ENCODE results near the gene METTL2B. TPM values are rescaled to one million over a fixed set of nuclear protein-coding genes. Genes with fewer than 3 reads are reported as not detected.
A peak's percentile ranks its signal among the peaks of the same experiment; 100 is the strongest.

METTL2B gene
- total and polyA plus RNA-seq, 9 donors: 9.5 to 31.3 (median 20.3) TPM

DNA sequence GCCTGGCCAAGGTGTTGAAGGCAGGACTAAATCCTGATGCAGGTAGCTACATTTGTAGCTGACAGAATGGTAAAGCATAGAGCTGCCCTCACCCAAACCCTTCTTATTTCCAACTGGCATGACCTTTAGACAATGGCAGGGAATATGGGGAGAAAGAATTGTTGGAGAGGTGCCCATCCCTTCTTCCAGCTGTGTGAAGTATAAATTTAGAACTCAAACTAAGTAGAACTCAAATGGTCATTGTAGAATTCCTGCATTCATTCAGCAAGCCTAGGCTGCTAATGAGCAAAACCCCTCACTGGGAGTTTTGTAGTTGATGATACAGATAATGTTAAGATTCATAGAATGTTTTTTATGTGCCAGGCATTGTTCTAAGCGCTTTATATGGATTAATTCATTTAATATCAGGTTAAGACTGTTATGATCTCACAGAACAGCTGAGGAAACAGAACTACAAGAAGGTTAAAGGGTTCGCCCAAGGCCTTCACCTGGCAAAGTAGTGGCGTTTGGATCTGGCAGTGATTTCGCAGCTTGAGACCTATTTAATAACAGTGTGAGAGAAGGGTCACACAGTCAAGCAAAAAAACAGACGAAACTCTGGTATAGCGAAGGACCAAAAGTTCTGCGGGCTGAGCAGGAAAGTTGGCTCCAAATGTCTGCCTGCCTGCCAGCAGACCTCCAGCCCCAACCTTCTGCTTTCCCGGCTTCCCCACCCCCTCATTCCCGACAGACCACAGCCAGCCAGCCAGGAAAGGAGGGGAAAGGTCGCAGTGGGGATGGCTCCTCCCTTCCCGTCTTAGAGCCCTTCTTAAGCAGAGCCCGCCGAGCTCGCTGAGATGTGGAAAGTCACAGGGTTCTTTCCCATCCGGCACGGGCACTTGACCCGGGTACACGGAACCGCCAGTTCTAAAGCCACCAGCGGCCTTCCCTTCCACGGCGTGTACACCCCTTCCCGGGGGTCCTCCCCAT, 22.4 kb upstream of the METTL2B start:
- peak; percentile 91 to 95 (median 94) for DNase-seq
- no peaks in the 10 kb centered on the region for H3K9me3 ChIP-seq
- no peaks in the 10 kb centered on the region for H3K36me3 ChIP-seq
- H3K4me3 ChIP-seq: peak overlapping the region; percentile 25
- peak; percentile 97 for TF ChIP-seq EP300 (IDR thresholded peaks at IDR 0.05)
- TF ChIP-seq POLR2A (IDR thresholded peaks at IDR 0.05): peak; percentile 55
- TF ChIP-seq, protein P1, sequence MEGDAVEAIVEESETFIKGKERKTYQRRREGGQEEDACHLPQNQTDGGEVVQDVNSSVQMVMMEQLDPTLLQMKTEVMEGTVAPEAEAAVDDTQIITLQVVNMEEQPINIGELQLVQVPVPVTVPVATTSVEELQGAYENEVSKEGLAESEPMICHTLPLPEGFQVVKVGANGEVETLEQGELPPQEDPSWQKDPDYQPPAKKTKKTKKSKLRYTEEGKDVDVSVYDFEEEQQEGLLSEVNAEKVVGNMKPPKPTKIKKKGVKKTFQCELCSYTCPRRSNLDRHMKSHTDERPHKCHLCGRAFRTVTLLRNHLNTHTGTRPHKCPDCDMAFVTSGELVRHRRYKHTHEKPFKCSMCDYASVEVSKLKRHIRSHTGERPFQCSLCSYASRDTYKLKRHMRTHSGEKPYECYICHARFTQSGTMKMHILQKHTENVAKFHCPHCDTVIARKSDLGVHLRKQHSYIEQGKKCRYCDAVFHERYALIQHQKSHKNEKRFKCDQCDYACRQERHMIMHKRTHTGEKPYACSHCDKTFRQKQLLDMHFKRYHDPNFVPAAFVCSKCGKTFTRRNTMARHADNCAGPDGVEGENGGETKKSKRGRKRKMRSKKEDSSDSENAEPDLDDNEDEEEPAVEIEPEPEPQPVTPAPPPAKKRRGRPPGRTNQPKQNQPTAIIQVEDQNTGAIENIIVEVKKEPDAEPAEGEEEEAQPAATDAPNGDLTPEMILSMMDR (IDR thresholded peaks at IDR 0.05): no peak
- H3K4me1 ChIP-seq (ENCODE audit: insufficient read depth): peaks cover 15% of the 10 kb centered on the region
- H3K27me3 ChIP-seq: no peaks in the 10 kb centered on the region
- intact Hi-C loops (cut with DNase I): loop anchor here in 1 of 4 donors (10.0 kb wide), 1 partner anchor 49 kb away; the partner anchor contains the start of gene IMPDH1
- H3K27ac ChIP-seq: peak overlapping the region; percentile 90 to 94
- 6 to 12% (median 8%) methylated on average over 23 of the region's 23 CpGs for WGBS, 3 donors

DNA sequence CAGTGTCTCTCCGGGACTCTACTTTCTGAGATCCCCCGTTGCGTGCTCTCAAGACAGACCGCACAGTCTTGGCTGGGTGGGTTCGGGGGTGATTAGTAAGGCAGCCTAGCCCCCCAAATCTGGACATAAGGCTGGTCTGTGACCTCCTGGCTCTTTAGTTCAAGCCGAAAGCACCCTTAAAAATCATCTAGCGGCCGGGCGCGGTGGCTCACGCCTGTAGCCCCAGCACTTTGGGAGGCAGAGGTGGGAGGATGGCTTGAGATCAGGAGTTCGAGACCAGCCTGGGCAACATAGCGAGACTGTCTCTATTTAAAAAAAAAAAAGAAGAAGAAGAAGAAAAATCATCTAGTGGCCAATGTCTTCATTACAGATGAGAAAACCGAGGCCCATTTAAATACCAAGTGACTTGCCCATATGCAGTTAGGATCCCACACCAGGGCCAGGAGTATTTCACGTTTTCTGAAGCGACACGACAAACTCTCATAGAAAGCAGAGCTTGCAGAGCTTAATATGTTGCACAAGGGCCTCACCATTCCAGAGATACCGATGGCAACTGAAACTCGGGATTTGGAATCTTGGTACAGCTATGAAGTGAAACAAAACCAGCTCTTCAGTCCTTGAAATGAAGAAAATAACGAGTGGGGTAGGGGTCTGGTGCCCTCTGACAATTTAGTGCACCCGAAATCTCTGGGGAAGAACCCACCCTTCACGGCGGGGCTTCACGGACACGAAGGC, 21.6 kb upstream of the METTL2B start:
- no peaks in the 10 kb centered on the region for H3K27me3 ChIP-seq
- H3K9me3 ChIP-seq: no peaks in the 10 kb centered on the region
- peaks cover 15% of the 10 kb centered on the region for H3K4me1 ChIP-seq (ENCODE audit: insufficient read depth)
- DNase-seq: no peak
- intact Hi-C loops (cut with DNase I): loop anchor here in 1 of 4 donors (10.0 kb wide), 1 partner anchor 50 kb away; the partner anchor contains the start of gene IMPDH1
- H3K36me3 ChIP-seq: no peaks in the 10 kb centered on the region
- TF ChIP-seq, protein P1 (IDR thresholded peaks at IDR 0.05): peak in 1 of 3 donors; percentile 5
- TF ChIP-seq EP300 (IDR thresholded peaks at IDR 0.05): no peak
- 40 to 51% (median 47%) methylated on average over 25 of the region's 25 CpGs for WGBS, 3 donors
- H3K4me3 ChIP-seq: peak overlapping the region; percentile 81
- H3K27ac ChIP-seq: peak overlapping the region; percentile 90 to 94

DNA sequence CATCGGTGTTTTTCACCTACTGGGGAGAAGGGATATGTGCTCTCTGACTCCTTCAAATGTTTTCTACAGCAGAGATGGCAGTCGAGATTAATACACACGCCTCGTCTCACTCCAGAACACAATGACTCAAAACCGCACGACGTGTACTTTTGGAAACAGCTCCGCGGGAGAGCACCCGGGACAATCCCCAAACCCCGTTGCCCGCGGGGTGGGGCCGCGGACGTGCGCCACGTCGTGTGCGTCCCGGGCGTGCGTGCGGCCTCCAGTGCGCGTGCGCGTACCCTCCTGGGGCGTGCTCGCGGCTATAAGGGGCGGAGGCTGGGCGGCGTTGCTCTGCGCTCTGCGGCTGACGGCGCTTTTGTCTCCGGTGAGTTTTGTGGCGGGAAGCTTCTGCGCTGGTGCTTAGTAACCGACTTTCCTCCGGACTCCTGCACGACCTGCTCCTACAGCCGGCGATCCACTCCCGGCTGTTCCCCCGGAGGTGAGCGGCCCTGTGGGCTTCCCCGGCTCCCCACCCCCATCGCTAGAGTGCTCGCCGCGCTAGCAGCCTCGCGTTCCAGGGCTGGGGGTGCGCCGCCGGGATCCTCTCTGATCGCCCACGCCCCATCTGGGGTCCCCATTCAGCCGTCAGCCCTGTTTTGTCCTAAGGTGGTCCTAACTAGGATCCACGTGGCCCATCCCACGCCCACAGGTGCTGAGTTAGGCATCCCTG, 20.8 kb upstream of the METTL2B start, which contains the start of gene HILPDA:
Gene HILPDA, plus strand, starts transcription at position 336 of the 712 bp plus-strand sequence. CDS start 1,391 bp downstream, outside the sequence.
- Histone ChIP-seq H3K9me3 (no peaks in the 10 kb centered on the region), H3K27me3 (no peaks in the 10 kb centered on the region), H3K4me1 (ENCODE audit: insufficient read depth) (peaks cover 15% of the 10 kb centered on the region), H3K4me3 (peak within 1 kb of the TSS; percentile 81), H3K36me3 (no peaks in the 10 kb centered on the region), H3K27ac (peak within 1 kb of the TSS; percentile 90 to 94)
- intact Hi-C loops (cut with DNase I): loop anchor here in 2 of 4 donors (2.0 to 10.0 kb wide), 2 partner anchors 29 to 51 kb away; partner anchors contain the start of gene IMPDH1 (in 1 of the 2)
- TF ChIP-seq, protein P1 (IDR thresholded peaks at IDR 0.05): no peak
- TF ChIP-seq EP300 (IDR thresholded peaks at IDR 0.05) (peak; percentile 63), POLR2A (IDR thresholded peaks at IDR 0.05) (peak; percentile 67)
- WGBS, 3 donors: 0% methylated on average over 30 to 64 of the region's 64 CpGs
- peak; percentile 92 to 96 (median 92) for DNase-seq

All from ovary (tissue), 9 donors.